DMS114 treated with DMSO at 0.1 percent for 48 hours (cell line): Measurements from ENCODE around the gene IMMP2L.
"Not testable (repeated sequence)": the region's sequence is repeated elsewhere in the genome, so short reads cannot be mapped to it uniquely, and the experiment has no call there.

Experiments
- DNase-seq: peaks from one replicate; lab custom pipeline; 2025; ENCODE audit not compliant: unreplicated experiment; lab: John Stamatoyannopoulos, UW

Gene IMMP2L

GRCh38 chr7:111470998-111471397 lies 91.3 kb downstream of the IMMP2L start:
- DNase-seq = no peak

GRCh38 chr7:111469894-111470293 lies 92.4 kb downstream of the IMMP2L start:
- not testable (repeated sequence) for DNase-seq

- DNase-seq = not testable (repeated sequence)
Measured at GRCh38 chr7:111465774-111466173, 96.5 kb downstream of the IMMP2L start.

- DNase-seq = no peak
Measured at GRCh38 chr7:111460695-111461094, 101.6 kb downstream of the IMMP2L start.

- no peak for DNase-seq
Measured at GRCh38 chr7:111459757-111460280, 102.5 kb downstream of the IMMP2L start.

- DNase-seq = no peak
Measured at GRCh38 chr7:111459065-111459756, 103.1 kb downstream of the IMMP2L start.

GRCh38 chr7:111450705-111451104 lies 111.6 kb downstream of the IMMP2L start:
- DNase-seq = not testable (repeated sequence)

GRCh38 chr7:111447502-111447901 lies 114.8 kb downstream of the IMMP2L start:
- DNase-seq = not testable (repeated sequence)

- DNase-seq = no peak
Measured at GRCh38 chr7:111439977-111440376, 122.3 kb downstream of the IMMP2L start.

GRCh38 chr7:111438369-111439289 lies 123.7 kb downstream of the IMMP2L start:
- no peak for DNase-seq

- no peak for DNase-seq
Measured at GRCh38 chr7:111437736-111438135, 124.6 kb downstream of the IMMP2L start.

GRCh38 chr7:111436608-111437007 lies 125.7 kb downstream of the IMMP2L start:
- no peak for DNase-seq

- no peak for DNase-seq
Measured at GRCh38 chr7:111433426-111433825, 128.9 kb downstream of the IMMP2L start.

GRCh38 chr7:111429781-111430180 lies 132.5 kb downstream of the IMMP2L start:
- no peak for DNase-seq

GRCh38 chr7:111424768-111425167 lies 137.5 kb downstream of the IMMP2L start:
- no peak for DNase-seq

GRCh38 chr7:111414374-111414773 lies 147.9 kb downstream of the IMMP2L start:
- no peak for DNase-seq

- DNase-seq = no peak
Measured at GRCh38 chr7:111413739-111414138, 148.6 kb downstream of the IMMP2L start.

GRCh38 chr7:111410899-111411298 lies 151.4 kb downstream of the IMMP2L start:
- no peak for DNase-seq

GRCh38 chr7:111409714-111410422 lies 152.4 kb downstream of the IMMP2L start:
- no peak for DNase-seq

- no peak for DNase-seq
Measured at GRCh38 chr7:111408724-111409123, 153.6 kb downstream of the IMMP2L start.

- no peak for DNase-seq
Measured at GRCh38 chr7:111407258-111407657, 155.0 kb downstream of the IMMP2L start.
